Liver (tissue), 9 donors: ENCODE results near the gene P2RY6. TPM values are rescaled to one million over a fixed set of nuclear protein-coding genes. Genes with fewer than 3 reads are reported as not detected.

Experiments used
- DNase-seq: peaks from one replicate; pipeline ENCODE4 v3.0.0-alpha.2; 2017; ENCODE audit warnings: low spot score
- H3K27ac ChIP-seq, 2 donors: one replicate each; pipeline ENCODE4 v1.7.0; 2013; ENCODE audit warnings: inconsistent platforms in 2 of 2, low read length in 2 of 2, control low read depth in 1 of 2, low read depth in 1 of 2, mild to moderate bottlenecking in 1 of 2
- H3K27me3 ChIP-seq, 4 donors: one replicate each; pipeline versions ENCODE4 v1.6.1 to v1.7.0; 2013; ENCODE audit warnings: low read length in 3 of 4, inconsistent platforms in 1 of 4, mild to moderate bottlenecking in 1 of 4, moderate library complexity in 1 of 4; ENCODE audit not compliant: control insufficient read depth in 4 of 4, insufficient read depth in 4 of 4
- H3K36me3 ChIP-seq, 4 donors: one replicate each; pipeline versions ENCODE4 v1.6.1 to v1.7.0; 2013; ENCODE audit warnings: low read length in 3 of 4, mild to moderate bottlenecking in 3 of 4, low read depth in 1 of 4, moderate library complexity in 1 of 4; ENCODE audit not compliant: control insufficient read depth in 4 of 4, insufficient read depth in 3 of 4
- H3K4me1 ChIP-seq, 4 donors: one replicate each; pipeline versions ENCODE4 v1.6.1 to v1.7.0; 2013; ENCODE audit warnings: low read length in 3 of 4, mild to moderate bottlenecking in 3 of 4, moderate library complexity in 1 of 4; ENCODE audit not compliant: control insufficient read depth in 4 of 4, insufficient read depth in 4 of 4
- H3K4me3 ChIP-seq, 3 donors: one replicate each; pipeline versions ENCODE4 v1.6.1 to v1.7.0; 2013; ENCODE audit warnings: low read length in 3 of 3, control low read depth in 1 of 3, low read depth in 1 of 3, mild to moderate bottlenecking in 1 of 3
- H3K9ac ChIP-seq, 2 donors: one replicate each; pipeline ENCODE4 v1.7.0; 2013; ENCODE audit warnings: low read length in 2 of 2, mild to moderate bottlenecking in 2 of 2, moderate library complexity in 2 of 2, control low read depth in 1 of 2, low read depth in 1 of 2
- H3K9me3 ChIP-seq, 4 donors: one replicate each; pipeline versions ENCODE4 v1.6.1 to v1.7.0; 2013; ENCODE audit warnings: low read length in 3 of 4; ENCODE audit not compliant: control insufficient read depth in 4 of 4
- CTCF ChIP-seq: fragments of 150-350 bp; IDR thresholded peaks from 2 replicates; pipeline ENCODE4 v1.5.1; 2017; ENCODE audit warnings: improper control_type of control experiment, low read depth, low read length; ENCODE audit not compliant: missing input control
- EGR1 ChIP-seq, 2 donors: IDR thresholded peaks; 2 replicates each; pipeline ENCODE4 v1.6.1; 2016 to 2018; ENCODE audit warnings: antibody characterized with exemption in 2 of 2, low read depth in 2 of 2
- FOXA1 ChIP-seq: IDR thresholded peaks from 2 replicates; pipeline ENCODE4 v1.6.1; 2016; ENCODE audit warnings: antibody characterized with exemption
- FOXA2 ChIP-seq: IDR thresholded peaks from 2 replicates; pipeline ENCODE4 v1.6.1; 2016; ENCODE audit warnings: antibody characterized with exemption
- HNF4A ChIP-seq, 2 donors: conservative IDR thresholded peaks; 2 replicates each; pipeline ENCODE4 v1.6.1; 2016; ENCODE audit warnings: antibody characterized with exemption in 2 of 2, mild to moderate bottlenecking in 2 of 2
- HNF4G ChIP-seq: IDR thresholded peaks from 2 replicates; pipeline ENCODE4 v1.6.1; 2016; ENCODE audit warnings: antibody characterized with exemption
- JUND ChIP-seq, 2 donors: IDR thresholded peaks; 2 replicates each; pipeline ENCODE4 v1.6.1; 2016; ENCODE audit warnings: antibody characterized with exemption in 2 of 2
- NR2F2 ChIP-seq: IDR thresholded peaks from 2 replicates; pipeline ENCODE4 v1.6.1; 2016; ENCODE audit warnings: antibody characterized with exemption
- RAD21 ChIP-seq, 2 donors: IDR thresholded peaks; 2 replicates each; pipeline ENCODE4 v1.6.1; 2016; ENCODE audit warnings: antibody characterized with exemption in 2 of 2, mild to moderate bottlenecking in 2 of 2
- RXRA ChIP-seq, 2 donors: IDR thresholded peaks; 2 replicates each; pipeline ENCODE4 v1.6.1; 2017 to 2018; ENCODE audit warnings: antibody characterized with exemption in 2 of 2, mild to moderate bottlenecking in 1 of 2
- SP1 ChIP-seq: IDR thresholded peaks from 2 replicates; pipeline ENCODE4 v1.6.1; 2018; ENCODE audit warnings: antibody characterized with exemption, mild to moderate bottlenecking
- TAF1 ChIP-seq: conservative IDR thresholded peaks from 2 replicates; pipeline ENCODE4 v1.6.1; 2016; ENCODE audit warnings: antibody characterized with exemption, mild to moderate bottlenecking
- YY1 ChIP-seq: IDR thresholded peaks from 2 replicates; pipeline ENCODE4 v1.6.1; 2016; ENCODE audit warnings: antibody characterized with exemption, mild to moderate bottlenecking
- WGBS: extraction: QIAGEN DNeasy Blood & Tissue Kit; methylation state at CpG from one replicate; pipeline ENCODE4 v1.1.7; 2013; 5-methylcytosine and 5-hydroxymethylcytosine counted together
- polyA plus RNA-seq, 2 donors: library from polyadenylated mRNA; stranded (reverse) in 1 of 2; unstranded in 1 of 2; fragments of 200-250 nt in 1 of 2; fragments of >200 nt in 1 of 2; fragmentation: Nextera tagmentation in 1 of 2; extraction: Ambion mirVana in 1 of 2; gene quantifications; one replicate each; pipeline versions ENCODE4 v1.2.1 to v1.2.3, GENCODE V29; 2013 to 2015
- total RNA-seq, 2 donors: library from RNA; depleted of rRNA; stranded (reverse); fragments of >200 nt; gene quantifications; one replicate each; pipeline ENCODE4 v1.2.3, GENCODE V29; 2014
- TF ChIP-seq, protein P1 (sequence below): IDR thresholded peaks from 2 replicates; pipeline ENCODE4 v1.6.1; 2016; ENCODE audit warnings: antibody characterized with exemption
- TF ChIP-seq, protein P2 (sequence below): IDR thresholded peaks from 2 replicates; pipeline ENCODE4 v1.6.1; 2016; ENCODE audit warnings: antibody characterized with exemption
- TF ChIP-seq, protein P3 (sequence below): IDR thresholded peaks from 2 replicates; pipeline ENCODE4 v1.6.1; 2016; ENCODE audit warnings: antibody characterized with exemption, mild to moderate bottlenecking
- donor health status: healthy.
- donor health status: healthy.
- donor health status: healthy.
- donor health status: healthy.
- donor health status: healthy.

Gene P2RY6
- total and polyA plus RNA-seq, 4 donors: 0.21 to 1.3 (median 0.78) TPM

GRCh38 chr11:73260127-73260457, 12.0 kb upstream of the P2RY6 start:
- no peak for DNase-seq
- Histone ChIP-seq H3K27ac (no peak overlapping the region), H3K36me3 (no peaks in the 10 kb centered on the region), H3K9ac (no peak overlapping the region), H3K9me3 (no peaks in the 10 kb centered on the region), H3K27me3 (peaks cover 0 to 8% (median 7%) of the 10 kb centered on the region in 4 donors), H3K4me3 (no peak overlapping the region), H3K4me1 (peaks cover 0 to 7% (median 0%) of the 10 kb centered on the region in 4 donors)
- TF ChIP-seq HNF4G: no peak
- no peak for TF ChIP-seq RAD21 (IDR thresholded peaks at IDR 0.05)
- TF ChIP-seq FOXA1: no peak
- TF ChIP-seq JUND (IDR thresholded peaks at IDR 0.05): no peak
- TF ChIP-seq NR2F2: no peak
- TF ChIP-seq, protein P1, sequence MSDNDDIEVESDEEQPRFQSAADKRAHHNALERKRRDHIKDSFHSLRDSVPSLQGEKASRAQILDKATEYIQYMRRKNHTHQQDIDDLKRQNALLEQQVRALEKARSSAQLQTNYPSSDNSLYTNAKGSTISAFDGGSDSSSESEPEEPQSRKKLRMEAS: no peak
- TF ChIP-seq YY1: no peak
- no peak for TF ChIP-seq HNF4A (conservative IDR thresholded peaks at IDR 0.05)
- no peak for TF ChIP-seq FOXA2
- no peak for TF ChIP-seq SP1
- TF ChIP-seq, protein P2, sequence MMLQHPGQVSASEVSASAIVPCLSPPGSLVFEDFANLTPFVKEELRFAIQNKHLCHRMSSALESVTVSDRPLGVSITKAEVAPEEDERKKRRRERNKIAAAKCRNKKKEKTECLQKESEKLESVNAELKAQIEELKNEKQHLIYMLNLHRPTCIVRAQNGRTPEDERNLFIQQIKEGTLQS: no peak
- TF ChIP-seq EGR1 (IDR thresholded peaks at IDR 0.05; ENCODE audit: low read depth in 2 of 2): no peak
- no peak for TF ChIP-seq CTCF

- DNase-seq: no peak
- peaks cover 0 to 8% (median 7%) of the 10 kb centered on the region in 4 donors for H3K27me3 ChIP-seq
- no peaks in the 10 kb centered on the region for H3K36me3 ChIP-seq
- no peaks in the 10 kb centered on the region for H3K9me3 ChIP-seq
- 72% methylated on average over 5 of the region's 5 CpGs for WGBS
- TF ChIP-seq FOXA2 (no peak), RXRA (IDR thresholded peaks at IDR 0.05) (no peak), TAF1 (no peak), EGR1 (IDR thresholded peaks at IDR 0.05; ENCODE audit: low read depth in 2 of 2) (no peak)
- TF ChIP-seq, protein P2: no peak
- TF ChIP-seq, protein P3, sequence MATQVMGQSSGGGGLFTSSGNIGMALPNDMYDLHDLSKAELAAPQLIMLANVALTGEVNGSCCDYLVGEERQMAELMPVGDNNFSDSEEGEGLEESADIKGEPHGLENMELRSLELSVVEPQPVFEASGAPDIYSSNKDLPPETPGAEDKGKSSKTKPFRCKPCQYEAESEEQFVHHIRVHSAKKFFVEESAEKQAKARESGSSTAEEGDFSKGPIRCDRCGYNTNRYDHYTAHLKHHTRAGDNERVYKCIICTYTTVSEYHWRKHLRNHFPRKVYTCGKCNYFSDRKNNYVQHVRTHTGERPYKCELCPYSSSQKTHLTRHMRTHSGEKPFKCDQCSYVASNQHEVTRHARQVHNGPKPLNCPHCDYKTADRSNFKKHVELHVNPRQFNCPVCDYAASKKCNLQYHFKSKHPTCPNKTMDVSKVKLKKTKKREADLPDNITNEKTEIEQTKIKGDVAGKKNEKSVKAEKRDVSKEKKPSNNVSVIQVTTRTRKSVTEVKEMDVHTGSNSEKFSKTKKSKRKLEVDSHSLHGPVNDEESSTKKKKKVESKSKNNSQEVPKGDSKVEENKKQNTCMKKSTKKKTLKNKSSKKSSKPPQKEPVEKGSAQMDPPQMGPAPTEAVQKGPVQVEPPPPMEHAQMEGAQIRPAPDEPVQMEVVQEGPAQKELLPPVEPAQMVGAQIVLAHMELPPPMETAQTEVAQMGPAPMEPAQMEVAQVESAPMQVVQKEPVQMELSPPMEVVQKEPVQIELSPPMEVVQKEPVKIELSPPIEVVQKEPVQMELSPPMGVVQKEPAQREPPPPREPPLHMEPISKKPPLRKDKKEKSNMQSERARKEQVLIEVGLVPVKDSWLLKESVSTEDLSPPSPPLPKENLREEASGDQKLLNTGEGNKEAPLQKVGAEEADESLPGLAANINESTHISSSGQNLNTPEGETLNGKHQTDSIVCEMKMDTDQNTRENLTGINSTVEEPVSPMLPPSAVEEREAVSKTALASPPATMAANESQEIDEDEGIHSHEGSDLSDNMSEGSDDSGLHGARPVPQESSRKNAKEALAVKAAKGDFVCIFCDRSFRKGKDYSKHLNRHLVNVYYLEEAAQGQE: no peak
- H3K4me3 ChIP-seq: no peak overlapping the region
- H3K9ac ChIP-seq: no peak overlapping the region
- H3K4me1 ChIP-seq: peaks cover 0 to 3% (median 0%) of the 10 kb centered on the region in 4 donors
- H3K27ac ChIP-seq: no peak overlapping the region
Observed at GRCh38 chr11:73262851-73263495, 9.2 kb upstream of the P2RY6 start.
